WTC11 (cell line): Measurements from ENCODE around the gene MAGEF1.

Source experiments
- CBFB ChIP-seq: sonication (generic); formaldehyde crosslinking; IDR thresholded peaks from 2 replicates; pipeline ENCODE4 v1.8.1; 2022; ENCODE audit warnings: mild to moderate bottlenecking, low read depth, missing genetic modification reagents
- CREB1 ChIP-seq: sonication (generic); formaldehyde crosslinking; IDR thresholded peaks from 2 replicates; pipeline ENCODE4 v1.8.0; 2023; ENCODE audit warnings: mild to moderate bottlenecking, missing genetic modification reagents
- CTCF ChIP-seq: fragments of 200-600 bp; IDR thresholded peaks from 2 replicates; pipeline ENCODE4 v1.8.0; 2022; ENCODE audit warnings: antibody characterized with exemption
- ESRRA ChIP-seq: sonication (generic); formaldehyde crosslinking; IDR thresholded peaks from 2 replicates; pipeline ENCODE4 v1.8.1; 2022; ENCODE audit warnings: mild to moderate bottlenecking, missing genetic modification reagents, borderline replicate concordance
- ETV6 ChIP-seq: sonication (generic); formaldehyde crosslinking; IDR thresholded peaks from 2 replicates; pipeline ENCODE4 v1.8.1; 2022; ENCODE audit warnings: mild to moderate bottlenecking, missing genetic modification reagents
- NFYB ChIP-seq: sonication (generic); formaldehyde crosslinking; conservative IDR thresholded peaks from 2 replicates; pipeline ENCODE4 v1.8.0; 2022; ENCODE audit warnings: low read depth, missing genetic modification reagents
- SP1 ChIP-seq: sonication (generic); formaldehyde crosslinking; conservative IDR thresholded peaks from 2 replicates; pipeline ENCODE4 v1.8.1; 2022; ENCODE audit warnings: missing genetic modification reagents
- TCF7 ChIP-seq: sonication (generic); formaldehyde crosslinking; IDR thresholded peaks from 2 replicates; pipeline ENCODE4 v1.8.0; 2022; ENCODE audit warnings: mild to moderate bottlenecking, low read depth, missing genetic modification reagents, moderate library complexity
- TEAD4 ChIP-seq: sonication (generic); formaldehyde crosslinking; IDR thresholded peaks from 2 replicates; pipeline ENCODE4 v1.8.0; 2022; ENCODE audit warnings: mild to moderate bottlenecking, missing genetic modification reagents
- USF2 ChIP-seq: sonication (generic); formaldehyde crosslinking; IDR thresholded peaks from 2 replicates; pipeline ENCODE4 v1.8.1; 2023; ENCODE audit warnings: mild to moderate bottlenecking, missing genetic modification reagents, moderate library complexity
- TF ChIP-seq, protein P1 (sequence below): sonication (generic); formaldehyde crosslinking; conservative IDR thresholded peaks from 2 replicates; pipeline ENCODE4 v1.8.1; 2022; ENCODE audit warnings: mild to moderate bottlenecking, missing genetic modification reagents
- TF ChIP-seq, protein P2 (sequence below): sonication (generic); formaldehyde crosslinking; IDR thresholded peaks from 2 replicates; pipeline ENCODE4 v1.8.1; 2022; ENCODE audit warnings: low read depth, missing genetic modification reagents, borderline replicate concordance

DNA sequence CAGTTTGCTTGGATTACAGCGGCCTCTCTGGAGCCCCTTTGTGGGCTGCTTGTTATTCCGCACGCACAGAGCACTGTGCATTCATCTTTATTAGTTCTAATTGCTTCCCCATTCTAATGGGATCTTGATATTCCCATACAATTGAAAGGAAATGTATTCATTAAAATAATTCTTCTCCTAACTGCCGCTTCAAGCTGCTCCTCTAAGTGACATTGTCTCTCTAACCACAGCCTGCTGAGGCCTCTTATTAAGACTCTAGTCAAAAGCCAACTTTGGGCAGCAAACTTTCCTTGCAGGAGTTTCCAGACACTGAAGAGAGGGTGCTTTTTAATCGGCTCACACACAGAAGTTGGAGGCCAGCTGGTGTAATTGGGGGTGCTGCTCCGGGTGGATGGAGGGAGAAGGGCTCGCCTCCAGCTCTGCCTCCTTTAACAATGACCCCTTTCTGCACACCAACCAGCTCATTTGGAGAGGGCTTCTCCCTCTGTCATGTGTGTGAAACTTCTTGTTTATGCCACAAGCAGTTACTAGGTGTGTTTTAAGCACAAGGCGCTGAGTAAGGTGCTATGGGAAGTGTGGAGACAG lies 5.6 kb upstream of the MAGEF1 start:
- TF ChIP-seq CBFB (CRISPR knock-in tag) (no peak), ETV6 (CRISPR knock-in tag) (no peak), TCF7 (CRISPR knock-in tag) (no peak), SP1 (CRISPR knock-in tag) (no peak), ESRRA (CRISPR knock-in tag) (no peak), CTCF (no peak), CREB1 (CRISPR knock-in tag) (no peak), TEAD4 (CRISPR knock-in tag) (no peak), USF2 (CRISPR knock-in tag) (no peak), NFYB (CRISPR knock-in tag) (no peak)
- TF ChIP-seq, protein P1, sequence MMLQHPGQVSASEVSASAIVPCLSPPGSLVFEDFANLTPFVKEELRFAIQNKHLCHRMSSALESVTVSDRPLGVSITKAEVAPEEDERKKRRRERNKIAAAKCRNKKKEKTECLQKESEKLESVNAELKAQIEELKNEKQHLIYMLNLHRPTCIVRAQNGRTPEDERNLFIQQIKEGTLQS = no peak
- TF ChIP-seq, protein P2, sequence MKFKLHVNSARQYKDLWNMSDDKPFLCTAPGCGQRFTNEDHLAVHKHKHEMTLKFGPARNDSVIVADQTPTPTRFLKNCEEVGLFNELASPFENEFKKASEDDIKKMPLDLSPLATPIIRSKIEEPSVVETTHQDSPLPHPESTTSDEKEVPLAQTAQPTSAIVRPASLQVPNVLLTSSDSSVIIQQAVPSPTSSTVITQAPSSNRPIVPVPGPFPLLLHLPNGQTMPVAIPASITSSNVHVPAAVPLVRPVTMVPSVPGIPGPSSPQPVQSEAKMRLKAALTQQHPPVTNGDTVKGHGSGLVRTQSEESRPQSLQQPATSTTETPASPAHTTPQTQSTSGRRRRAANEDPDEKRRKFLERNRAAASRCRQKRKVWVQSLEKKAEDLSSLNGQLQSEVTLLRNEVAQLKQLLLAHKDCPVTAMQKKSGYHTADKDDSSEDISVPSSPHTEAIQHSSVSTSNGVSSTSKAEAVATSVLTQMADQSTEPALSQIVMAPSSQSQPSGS = no peak
